MM.1S (cell line): ENCODE measurements around the gene PSTPIP2.

Experiments
- CTCF ChIP-seq: fragments of 300-600 bp; sonication (generic); IDR thresholded peaks from 2 replicates; pipeline ENCODE4 v1.5.1; 2016; ENCODE audit warnings: antibody characterized with exemption, low read length, mixed read lengths
- EZH2 ChIP-seq: fragments of 300-600 bp; sonication (generic); optimal IDR thresholded peaks from 2 replicates; pipeline ENCODE3; 2017; ENCODE audit warnings: low read depth, mild to moderate bottlenecking, antibody characterized with exemption, low read length, mixed read lengths
- EZH2phosphoT487 ChIP-seq: fragments of 300-600 bp; sonication (generic); IDR thresholded peaks from 2 replicates; pipeline ENCODE4 v1.6.1; 2018; ENCODE audit warnings: antibody characterized with exemption, low read length

DNA sequence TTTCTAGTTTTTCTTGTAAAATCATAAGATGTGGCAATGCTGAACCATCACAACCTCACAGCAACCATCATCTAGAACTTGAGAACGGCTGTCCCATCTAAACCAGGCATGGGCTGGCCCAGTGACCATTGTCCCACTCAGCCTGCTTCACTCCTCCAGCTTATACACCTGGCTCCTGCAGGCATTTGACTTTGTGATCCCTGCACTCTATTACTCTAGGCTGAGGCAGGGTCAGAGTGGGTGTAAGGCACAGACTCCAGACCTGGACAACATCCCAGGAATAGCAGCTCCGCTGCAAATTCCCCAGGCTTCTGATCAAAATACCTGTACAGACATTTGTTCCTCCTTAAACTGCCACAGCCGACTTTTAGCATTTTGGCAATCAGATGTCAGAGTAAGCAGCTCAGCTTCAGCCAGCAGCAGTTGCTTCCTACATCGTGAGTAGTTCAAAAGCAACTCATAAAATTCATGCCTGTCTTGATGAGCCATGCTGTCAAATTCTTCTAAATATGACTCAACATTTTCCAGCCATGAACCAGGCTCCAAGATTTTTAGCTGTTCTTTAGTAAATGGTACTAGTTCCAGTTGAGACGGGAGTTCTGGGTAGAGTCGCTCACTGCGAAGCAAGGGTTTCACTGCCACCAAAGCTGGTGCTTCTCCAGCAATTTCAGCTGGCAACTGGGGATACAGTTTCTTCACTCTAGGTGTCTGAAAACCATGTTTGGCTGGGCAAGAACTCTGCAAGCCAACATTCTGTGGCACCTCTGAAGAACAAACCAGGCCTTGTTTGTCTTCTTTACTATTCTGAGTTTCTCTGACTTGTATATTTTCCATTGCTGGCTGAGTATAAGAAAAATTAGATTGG is 117.8 kb downstream of the PSTPIP2 start:
- TF ChIP-seq CTCF (no peak), EZH2 (no peak), EZH2phosphoT487 (no peak)
